ENCODE measurements around the gene PRAC1. TPM values are rescaled to one million over a fixed set of nuclear protein-coding genes. Genes with fewer than 3 reads are reported as not detected.
"Not testable (repeated sequence)": the region's sequence is repeated elsewhere in the genome, so short reads cannot be mapped to it uniquely, and the experiment has no call there.

The PRAC1 gene
- polyA plus RNA-seq, 4 donors = not detected

DNA sequence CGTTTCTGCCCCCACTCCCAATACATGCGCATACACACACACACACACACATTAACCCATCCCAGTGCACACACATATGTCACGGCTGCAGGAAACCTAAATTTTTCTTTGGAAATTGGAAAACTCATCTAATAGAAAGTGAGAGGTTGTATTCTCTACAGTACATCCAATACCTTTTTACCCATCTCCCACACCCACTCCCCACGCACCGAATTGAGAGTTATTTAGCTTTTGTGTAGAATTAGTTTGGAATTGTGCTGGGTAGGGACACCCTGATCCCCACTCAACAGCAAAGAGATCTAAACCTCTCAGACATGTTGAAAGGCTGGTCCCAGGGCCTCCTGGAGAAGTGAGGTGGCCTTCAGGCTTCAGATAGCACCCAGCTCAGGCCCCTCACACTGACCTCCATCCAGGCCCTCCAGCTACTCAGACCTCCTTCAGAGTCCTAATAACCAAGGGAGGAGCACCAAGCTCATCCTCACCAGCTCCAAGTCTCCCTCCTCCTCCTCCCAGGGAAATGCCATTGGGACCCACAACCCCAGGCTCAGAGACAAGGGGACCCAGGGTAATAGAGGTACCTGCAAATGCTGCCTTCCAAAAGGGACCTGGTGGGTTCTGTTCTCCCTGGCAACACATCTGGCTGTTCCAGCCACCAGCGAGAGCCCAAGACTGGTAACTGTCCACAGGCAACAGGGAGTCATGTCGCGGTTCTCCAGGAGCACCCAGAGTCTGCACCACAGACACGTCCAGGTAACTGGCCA lies 5.3 kb upstream of the PRAC1 start:
- DNase-seq (ENCODE audit: low read depth in 4 of 4, low spot score in 3 of 4) = no peak

DNA sequence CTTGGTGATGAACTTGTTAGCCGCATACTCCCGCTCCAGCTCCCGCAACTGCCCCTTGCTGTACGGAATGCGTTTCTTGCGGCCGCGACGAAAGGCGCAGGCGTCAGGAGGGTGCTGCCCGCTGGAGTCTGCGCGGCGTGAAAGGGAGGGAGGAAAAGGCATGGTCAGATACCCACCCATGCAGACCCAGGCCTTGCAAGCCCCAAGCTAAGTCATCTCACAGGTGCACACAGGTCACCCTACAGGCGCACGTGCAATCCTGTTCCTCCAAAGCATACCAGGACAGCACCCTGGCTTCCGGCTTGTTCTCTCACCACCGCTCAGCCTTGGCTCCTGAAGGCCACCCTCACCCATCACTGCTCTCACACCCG lies 4.6 kb upstream of the PRAC1 start:
- DNase-seq (ENCODE audit: low read depth in 4 of 4, low spot score in 3 of 4) = no peak

DNA sequence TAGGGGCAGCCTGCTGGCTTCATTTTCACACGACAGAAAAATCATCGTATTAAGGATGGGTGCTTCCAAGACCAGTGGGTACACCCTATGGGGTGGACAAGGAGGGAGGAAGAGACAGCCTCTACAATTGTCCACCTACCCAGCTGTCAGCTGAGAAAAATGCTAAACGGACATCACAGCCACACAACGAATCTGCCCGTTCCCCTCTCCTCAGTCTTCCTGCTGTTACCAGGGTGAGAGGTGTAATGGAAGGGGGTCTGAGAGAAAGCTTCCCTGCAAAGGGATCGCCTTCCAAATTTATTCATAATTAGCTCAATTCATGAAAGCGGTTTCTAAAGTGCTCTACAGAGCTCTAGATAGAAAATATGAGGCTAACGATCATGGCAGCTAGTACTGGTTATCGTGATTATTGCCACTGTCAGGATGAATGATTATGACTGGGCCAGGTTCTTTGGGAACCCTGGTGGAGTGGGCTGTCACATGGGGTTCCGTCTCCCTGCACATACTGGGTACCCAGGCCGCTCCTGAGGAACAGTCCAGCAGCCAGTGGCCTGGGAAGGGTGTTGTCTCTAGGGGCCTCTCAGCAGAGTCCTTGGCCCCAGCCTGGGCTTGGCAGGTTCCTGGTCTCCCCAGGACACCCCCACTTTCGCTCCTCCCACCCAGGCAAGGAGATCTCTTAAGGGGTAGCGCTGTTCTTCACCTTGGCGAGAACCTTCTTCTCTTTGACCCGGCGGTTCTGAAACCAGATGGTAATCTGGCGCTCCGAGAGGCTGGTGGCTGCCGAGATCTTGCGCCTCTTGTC lies 4.0 kb upstream of the PRAC1 start:
- DNase-seq (ENCODE audit: low read depth in 4 of 4, low spot score in 3 of 4) = no peak

DNA sequence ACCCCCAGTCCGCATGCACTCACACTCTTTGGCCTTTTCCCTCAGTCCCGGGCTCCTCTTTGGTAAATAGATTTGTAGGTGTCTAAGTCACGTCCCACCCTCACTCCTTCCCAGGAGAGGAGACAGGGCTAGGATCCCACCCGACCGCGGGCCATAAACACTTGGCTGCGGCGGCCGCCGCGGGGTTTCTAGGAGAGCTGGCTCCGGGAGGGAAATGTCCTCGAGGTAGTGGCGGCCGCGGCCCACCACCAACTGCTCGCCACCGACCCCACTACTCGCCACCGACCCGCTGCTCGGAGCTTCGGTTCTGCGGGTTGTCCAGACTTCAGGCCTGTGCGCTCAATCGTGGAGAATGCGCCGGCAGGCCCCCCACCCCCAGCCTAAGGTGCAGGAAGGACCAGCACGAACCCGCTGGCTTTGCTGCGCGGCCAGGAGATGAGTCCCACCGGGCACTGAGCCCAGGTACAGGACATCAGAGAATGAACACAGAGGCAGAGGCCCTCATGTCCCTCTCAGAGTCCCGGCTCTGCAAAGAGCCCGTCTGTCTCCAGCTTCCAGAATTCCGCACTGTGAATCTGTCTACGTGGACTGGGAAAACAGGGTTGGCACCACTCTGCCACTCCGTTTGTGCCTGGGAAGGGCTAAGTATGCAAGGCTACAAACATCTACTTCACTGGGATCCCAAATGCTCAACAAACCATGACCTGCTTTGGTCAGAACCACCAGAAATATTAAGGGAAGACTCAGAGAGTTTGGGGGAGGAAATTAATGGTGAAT lies 3.2 kb upstream of the PRAC1 start:
- DNase-seq (ENCODE audit: low read depth in 4 of 4, low spot score in 3 of 4) = no peak

DNA sequence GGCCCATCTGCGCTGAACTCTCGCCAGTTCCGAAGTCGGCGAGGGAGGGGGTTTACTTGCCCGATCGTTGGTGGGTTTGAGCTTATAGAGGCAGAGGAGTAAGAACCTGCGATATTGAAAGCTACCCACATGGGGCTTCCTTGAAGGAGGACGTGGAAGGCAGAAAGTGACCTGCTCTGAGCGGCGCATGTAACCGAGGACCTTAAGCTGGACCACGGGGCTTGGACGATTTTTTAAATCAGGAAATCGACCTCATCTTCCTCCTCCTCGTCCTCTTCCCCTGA lies 2.6 kb upstream of the PRAC1 start:
- no peak for DNase-seq (ENCODE audit: low read depth in 4 of 4, low spot score in 3 of 4)

DNA sequence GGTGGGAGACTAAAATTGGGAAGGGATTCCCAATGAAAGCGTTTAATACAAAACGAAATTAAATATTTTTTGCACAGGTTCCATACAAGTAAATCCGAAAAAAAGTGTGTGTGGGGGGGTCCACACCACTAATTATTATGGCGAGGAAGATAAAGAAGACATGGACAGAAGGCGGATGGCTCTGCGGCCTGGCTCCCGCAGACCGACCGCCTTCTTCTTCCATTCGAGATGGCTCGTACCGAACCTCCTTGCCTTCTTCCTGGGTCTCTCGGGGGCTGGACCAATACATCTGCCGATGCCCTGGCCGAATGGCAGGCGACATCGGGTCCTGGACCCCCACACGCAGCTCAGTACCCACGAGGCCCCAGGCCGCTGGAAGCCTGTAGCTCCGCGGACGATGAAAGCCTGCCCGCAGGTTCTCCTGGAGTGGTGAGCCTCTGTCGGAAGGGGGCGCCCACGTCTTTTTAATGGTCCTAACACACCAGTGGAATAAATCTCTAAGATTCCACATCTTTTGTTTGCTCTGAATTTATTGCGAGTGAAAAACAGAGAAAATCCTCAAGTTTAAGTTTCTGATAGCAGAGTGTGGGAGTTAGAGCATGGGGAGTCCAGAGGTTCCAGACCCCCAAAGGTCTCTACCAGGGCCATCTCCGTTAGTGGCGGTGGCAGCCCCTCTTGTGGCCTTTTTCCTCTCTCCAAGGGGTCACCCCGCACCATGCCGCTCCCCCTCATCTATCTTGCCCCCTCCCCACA lies 2.1 kb upstream of the PRAC1 start:
- DNase-seq (ENCODE audit: low read depth in 4 of 4, low spot score in 3 of 4) = peak in 3 of 4 donors; percentile 72 to 77 (median 73)

DNA sequence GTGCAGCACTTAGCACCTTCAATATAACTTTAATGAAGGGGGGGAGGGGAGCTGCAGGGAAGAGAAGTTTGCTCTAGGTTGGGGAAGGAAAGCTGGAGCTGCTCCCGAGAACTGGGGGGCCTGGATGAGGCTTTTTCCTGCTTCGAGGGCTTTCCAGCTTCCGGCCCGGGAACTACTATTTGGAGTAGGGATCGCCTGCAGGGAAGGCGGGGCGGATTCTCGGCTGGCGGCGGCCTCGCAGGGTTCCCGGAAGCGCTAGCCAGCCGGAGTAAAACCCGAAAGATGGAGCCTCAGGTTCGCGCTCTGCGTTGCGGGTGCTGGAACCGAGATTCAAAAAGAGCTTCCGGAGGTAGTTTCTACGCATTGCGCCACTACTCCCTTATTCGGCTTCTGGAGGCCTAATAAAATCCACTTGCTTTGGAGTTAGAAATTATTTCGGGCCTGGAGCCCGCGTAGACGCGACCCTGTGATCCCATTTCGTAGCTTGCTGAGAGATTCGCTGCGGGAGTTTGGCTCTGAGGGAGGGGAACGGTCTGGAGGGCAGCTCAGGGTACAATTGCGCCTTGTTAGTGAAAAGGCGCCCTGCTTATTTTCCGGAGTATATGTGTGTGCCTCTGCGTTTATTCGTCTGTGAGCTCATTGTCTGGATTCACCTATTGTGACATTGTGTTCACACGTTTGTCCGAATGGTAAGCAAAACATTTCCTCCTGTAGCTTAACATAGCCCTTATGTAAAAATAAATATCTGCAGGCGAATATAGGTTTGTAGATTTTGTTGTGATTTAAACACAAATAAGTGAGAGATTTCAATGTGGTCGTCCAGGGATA lies 1.3 kb upstream of the PRAC1 start:
- DNase-seq (ENCODE audit: low read depth in 4 of 4, low spot score in 3 of 4) = no peak

DNA sequence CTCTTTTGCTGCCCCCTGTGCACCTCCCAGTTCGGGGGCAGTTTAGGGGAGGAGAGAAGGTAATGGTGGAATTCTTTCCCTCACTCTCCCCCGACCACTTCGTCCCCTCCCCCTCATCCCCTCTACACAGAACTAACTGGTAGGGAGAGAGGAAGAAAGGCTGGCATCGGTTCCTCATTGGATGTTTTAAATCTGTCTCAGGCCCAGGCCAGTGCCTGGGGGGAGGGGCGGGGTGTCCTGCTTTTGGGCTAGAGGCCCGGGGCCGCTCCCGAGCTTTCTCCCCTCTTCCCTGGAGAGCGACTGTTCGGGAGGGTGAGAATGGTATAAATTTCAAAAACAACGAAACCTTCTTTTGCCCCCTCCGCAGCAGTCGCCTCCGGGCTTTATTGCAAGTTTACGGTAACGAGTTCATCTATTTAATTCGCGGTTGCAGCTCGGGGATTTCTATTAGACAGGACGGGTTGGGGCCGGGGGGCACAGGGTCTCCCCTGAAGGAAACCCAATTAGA lies 651 bp upstream of the PRAC1 start, which contains the start of gene PRAC2:
PRAC2 (plus strand) TSS at position 271 of the 508 bp plus-strand sequence. CDS start 1,226 bp downstream, outside the sequence.
- no peak for DNase-seq (ENCODE audit: low read depth in 4 of 4, low spot score in 3 of 4)

DNA sequence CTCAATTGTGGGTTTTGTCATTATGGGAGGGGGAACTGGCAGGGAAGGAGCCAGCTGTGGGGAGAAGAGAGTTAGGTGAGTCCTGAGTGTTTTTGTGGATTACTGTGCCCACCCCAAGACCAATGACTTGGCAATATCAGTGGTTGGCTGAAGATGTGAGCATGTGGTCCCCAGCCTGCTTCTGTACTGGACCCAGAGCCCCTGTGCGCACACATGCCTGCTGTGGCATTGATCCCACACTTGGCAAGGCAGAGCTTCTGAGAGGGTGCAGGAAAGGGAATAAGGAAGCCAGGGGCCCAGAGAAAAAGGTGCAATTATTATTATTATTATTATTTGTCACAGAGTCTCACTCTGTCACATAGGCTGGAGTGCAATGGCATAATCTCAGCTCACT lies 1.3 kb downstream of the PRAC1 start:
- DNase-seq (ENCODE audit: low read depth in 4 of 4, low spot score in 3 of 4) = no peak

DNA sequence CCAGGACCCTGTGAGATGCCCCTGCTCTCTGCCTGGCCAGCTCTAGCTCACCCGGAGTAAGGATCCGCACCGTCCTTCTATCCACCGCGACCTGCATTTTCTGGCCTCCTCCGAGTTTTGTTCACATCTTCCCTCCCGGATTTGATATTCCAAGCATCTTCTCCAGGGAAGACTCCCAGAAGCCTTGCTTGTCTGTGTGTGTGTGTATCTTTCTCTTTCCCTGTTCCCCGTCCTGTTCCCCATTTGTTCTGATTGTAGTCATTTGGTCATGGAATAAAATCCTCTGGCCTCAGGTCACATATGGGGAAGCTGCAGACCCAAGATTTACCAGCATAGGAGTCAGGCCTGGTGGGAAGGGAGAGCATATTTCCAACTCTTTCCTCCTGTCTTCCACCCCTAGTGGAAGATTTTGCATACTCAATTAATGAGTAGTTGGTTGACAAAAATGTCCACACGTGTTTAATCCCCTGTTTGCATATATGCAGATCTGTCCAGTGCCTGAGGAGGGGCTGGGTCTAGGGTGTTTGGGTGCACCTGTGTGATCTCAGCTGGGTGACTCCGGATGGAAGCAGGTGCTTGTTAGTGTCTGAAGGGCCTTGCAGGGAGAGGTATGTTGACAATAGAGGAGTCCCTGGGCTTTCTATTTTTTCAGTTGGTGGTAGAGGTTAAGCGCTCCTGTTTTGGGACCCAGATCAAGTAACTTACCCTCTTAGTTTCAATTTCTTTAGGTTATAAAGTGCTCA lies 1.9 kb downstream of the PRAC1 start:
- no peak for DNase-seq (ENCODE audit: low read depth in 4 of 4, low spot score in 3 of 4)

DNA sequence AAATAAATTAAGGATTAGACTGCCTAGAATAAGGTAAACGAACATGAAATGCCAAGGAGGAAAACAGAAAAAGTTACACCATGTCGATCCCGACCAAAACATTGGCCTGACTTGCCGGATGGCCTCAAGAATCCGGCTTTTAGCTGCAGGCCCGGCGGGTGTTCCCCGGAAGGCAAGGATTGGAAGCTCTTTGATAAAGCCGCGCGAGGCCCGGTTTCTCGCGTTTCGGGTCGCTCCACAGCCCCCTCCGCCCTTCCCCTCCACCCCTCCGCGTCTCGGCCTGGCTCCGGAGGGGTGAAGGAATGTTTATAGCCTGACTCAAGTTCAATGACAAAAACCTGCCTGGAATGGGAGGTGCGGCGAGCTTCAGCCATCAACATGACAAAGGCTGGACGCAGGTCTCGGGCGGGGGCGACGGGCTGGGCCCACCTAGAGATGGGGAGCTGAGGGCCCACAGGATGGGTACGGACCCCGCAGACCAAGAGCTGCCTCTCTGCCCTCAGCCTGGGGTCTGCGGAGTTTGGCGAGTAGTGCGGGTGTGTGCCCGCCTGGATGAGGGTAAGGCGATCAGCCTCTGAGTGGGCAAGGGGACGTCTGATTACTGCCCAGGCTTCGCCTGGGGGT lies 2.6 kb downstream of the PRAC1 start:
- DNase-seq (ENCODE audit: low read depth in 4 of 4, low spot score in 3 of 4) = no peak

DNA sequence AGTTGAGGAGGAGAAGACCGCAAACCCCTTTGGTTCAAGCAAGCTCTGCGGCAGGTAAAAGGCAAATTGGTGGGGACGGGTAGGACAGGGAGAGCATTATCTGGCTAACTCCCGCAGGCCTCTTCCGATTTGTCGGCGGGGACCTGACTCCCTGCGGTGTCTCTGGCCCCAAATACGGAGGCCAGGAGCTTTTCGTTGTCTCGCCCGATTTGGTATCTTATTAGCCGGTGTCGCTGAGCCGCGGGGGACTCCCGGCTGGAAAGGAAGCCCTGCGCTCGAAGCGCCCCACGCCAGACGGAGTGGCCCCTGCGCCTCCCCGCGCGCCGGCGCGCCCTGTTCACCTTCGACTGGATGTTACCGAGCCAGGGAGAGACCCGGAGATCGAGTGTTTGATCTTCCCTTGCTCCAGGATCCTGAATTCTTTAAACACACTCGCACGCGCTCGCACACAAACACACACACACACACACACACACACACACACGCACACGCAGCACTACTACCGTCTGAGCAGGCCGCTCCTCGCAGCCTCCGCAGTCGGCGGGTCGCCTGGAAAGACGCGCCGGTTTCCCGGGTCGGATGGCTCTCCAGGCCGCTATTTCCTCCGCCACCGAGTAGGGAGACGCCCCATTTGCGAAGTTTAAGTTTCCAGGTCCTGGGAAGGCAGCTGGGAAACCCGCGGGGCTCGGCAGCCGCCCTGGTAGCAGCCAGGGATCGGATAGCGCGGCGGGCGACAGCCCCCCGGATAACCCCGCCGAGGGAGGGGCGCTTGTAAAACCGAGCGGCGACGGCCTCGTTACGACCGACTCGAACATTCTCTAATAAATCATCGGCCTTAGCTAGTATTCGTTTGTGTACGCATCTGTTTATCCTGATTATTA lies 3.3 kb downstream of the PRAC1 start:
- DNase-seq (ENCODE audit: low read depth in 4 of 4, low spot score in 3 of 4) = no peak

DNA sequence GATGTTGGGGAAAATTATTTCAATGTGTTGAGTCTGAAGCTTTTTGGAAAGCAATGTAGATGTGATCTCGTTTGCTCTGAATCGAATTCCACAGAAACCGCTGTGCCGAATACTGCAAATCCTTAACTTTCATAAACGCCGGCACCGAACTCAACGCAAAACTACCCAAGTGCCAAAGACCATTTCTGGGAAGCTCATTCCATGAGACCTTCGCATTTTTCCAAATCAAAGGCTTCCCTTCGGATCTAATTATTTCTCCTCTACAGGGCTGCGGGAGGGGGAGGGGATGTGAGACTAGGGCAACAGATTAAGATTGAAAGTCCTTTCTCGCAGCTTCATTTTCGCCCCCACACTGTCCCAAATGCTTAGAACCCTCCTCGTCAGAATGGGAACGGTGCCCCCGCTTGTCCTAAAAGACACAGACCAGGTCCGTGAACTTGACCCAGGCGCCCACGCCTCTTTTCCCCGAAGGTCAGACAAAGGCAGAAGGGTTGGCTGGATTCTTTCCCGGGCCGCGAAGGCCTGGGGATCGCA lies 4.0 kb downstream of the PRAC1 start:
- DNase-seq (ENCODE audit: low read depth in 4 of 4, low spot score in 3 of 4) = no peak

DNA sequence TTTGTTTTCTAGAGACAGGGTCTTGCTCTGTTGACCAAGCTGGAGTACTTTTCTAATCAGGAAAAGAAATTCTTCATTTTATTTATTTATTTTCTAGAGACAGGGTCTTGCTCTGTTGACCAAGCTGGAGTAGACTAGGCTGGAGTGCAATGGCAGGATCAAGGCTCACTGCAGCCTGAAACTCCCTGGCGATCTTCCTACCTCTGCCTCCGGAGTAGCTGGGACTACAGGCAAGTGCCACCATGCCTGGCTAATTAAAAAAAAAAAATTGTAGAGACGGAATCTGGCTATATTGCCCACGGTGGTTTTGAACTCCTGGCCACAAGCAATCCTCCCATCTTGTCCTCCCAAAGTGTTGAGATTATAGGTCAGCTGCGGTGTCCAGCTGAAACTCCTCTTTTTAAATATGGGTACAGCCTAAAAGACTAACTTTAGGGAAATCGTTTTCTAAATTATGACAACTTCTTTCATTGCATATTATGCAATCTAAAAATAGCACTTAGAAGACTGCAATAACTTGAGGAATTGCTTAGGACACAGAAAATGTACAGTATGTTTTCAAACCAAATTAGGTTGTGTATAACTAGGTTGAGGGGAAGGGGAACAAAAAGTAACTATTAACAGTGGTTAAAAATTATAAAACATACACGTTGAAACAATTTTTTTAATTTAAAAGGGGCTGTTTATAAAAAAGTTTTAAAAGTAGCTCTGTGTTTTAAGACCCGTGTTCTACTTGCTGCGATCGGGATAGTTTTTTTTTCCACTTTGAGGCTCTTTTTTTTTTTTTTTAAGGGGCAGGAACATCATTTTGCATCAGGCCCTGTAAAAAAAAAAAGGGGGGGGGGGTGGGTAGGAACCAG lies 4.7 kb downstream of the PRAC1 start:
- no peak for DNase-seq (ENCODE audit: low read depth in 4 of 4, low spot score in 3 of 4)

DNA sequence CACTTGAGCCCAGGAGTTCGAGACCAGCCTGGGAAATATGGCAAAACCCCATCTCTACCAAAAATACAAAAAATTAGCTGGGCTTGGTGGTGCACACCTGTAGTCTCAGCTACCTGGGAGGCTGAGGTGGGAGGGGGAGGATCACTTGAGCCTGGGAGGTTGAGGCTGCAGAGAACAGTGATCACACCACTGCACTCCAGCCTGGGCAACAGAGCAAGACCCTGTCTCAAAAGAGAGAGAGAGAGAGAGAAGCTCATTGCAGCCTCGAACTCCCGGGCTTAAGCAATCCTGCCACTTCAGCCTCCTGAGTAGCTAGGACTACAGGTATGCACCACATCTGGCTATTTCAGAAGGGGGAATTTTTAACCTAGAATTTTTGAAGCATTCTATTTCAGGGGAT lies 5.8 kb downstream of the PRAC1 start:
- not testable (repeated sequence) for DNase-seq (ENCODE audit: low read depth in 4 of 4, low spot score in 3 of 4)
